Measurements from ENCODE around the gene ARHGAP12. TPM values are rescaled to one million over a fixed set of nuclear protein-coding genes. Genes with fewer than 3 reads are reported as not detected.

Gene ARHGAP12
- total RNA-seq, 2 donors from 2014 or later: 5.2 to 5.6 TPM

DNA sequence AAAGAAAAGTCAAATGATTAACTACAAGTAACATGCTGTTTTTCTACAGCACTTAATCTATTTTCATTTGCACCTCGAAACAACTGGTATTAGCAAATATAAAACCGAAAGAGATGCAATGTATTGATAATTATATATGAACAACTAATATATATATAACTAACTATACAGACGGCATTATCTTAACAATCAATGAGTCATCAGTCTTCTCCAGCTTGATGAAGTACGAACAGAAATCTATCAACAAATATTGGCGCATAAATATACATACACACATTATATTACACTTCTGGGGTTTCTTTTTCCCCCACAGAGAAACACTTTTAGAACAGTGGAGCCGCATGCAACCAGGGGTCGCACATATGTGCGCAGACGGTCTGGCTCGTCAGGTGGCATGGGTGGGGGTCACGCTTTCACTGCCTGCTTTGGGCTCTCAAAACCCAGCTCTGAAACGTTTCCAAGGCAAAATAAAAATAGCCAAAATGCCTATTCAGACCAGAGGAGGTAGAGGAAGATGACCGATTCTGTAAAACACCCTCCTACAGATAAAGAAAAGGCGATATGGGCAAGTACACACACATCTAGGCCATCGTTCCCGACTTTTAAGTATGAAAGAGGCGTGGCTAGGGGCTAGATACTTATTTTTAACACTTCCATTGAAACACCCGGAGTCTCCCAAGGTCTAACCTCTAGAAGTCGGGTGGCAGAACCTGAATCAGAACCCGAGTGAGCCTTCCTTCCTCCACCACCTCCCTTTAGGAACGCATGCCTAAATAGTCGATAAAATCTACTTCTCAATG, 1.7 kb downstream of the ARHGAP12 start:
- Mint-ChIP-seq H3K4me3 (peak overlapping the region; percentile 87 to 92), H3K27ac (peak overlapping the region; percentile 83), H3K9me3 (no peaks in the 10 kb centered on the region), H3K27me3 (ENCODE audit: low read depth) (peaks cover 6% of the 10 kb centered on the region), H3K36me3 (ENCODE audit: insufficient read depth in 2 of 2) (peaks cover 0 to 4% of the 10 kb centered on the region in 2 donors), H3K4me1 (ENCODE audit: low read depth) (peaks cover 64% of the 10 kb centered on the region)
- no peak for DNase-seq
- no peak for ATAC-seq (replicated peaks in 1 of 2)

DNA sequence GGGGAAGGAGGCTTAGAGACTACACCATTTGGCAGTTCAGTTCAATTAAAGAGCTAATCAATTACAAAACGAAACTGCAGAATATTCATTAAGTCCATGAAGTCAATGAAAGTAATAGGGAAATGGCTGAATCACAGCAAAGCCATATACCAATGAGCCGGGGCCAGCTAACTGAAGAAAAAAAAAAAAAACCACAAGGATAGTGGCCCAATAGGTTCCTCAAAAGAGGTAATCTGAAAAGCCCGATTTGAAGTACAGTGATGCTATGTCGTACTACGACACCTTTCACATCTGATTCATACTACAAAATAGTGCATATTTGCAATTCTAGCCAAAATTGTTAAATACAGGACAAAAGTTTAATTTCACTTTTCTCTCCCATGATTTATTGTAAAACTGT, 2.5 kb downstream of the ARHGAP12 start:
- H3K27me3 Mint-ChIP-seq (ENCODE audit: low read depth): peaks cover 4% of the 10 kb centered on the region
- peak overlapping the region in 1 of 2 donors; percentile 87 for H3K4me3 Mint-ChIP-seq
- peaks cover 72% of the 10 kb centered on the region for H3K4me1 Mint-ChIP-seq (ENCODE audit: low read depth)
- no peak for ATAC-seq (replicated peaks in 1 of 2)
- H3K27ac Mint-ChIP-seq: no peak overlapping the region
- peaks cover 0 to 4% of the 10 kb centered on the region in 2 donors for H3K36me3 Mint-ChIP-seq (ENCODE audit: insufficient read depth in 2 of 2)
- no peak for DNase-seq
- H3K9me3 Mint-ChIP-seq: no peaks in the 10 kb centered on the region

DNA sequence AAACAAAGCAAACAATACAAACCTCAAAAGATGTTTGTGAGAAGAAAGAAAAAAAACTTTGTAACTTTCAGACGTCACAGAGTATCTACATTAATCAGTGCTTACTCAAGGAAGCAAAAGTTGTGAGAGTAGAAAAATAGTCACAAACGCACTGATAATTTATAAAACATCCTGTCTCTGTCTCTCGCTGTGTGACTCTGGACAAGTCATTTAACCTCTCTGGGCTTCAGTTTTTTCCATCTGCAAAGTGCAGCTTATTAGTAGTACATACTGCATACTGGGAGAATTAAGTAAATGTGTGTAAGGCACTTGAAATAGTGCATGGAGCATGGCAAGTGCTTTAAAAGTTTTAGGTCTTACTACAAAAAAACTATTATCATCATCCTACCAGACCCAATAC, 3.8 kb downstream of the ARHGAP12 start:
- peaks cover 0 to 2% of the 10 kb centered on the region in 2 donors for H3K36me3 Mint-ChIP-seq (ENCODE audit: insufficient read depth in 2 of 2)
- DNase-seq (no peak), ATAC-seq (replicated peaks in 1 of 2) (no peak)
- no peaks in the 10 kb centered on the region for H3K9me3 Mint-ChIP-seq
- peak overlapping the region; percentile 12 to 70 for H3K4me3 Mint-ChIP-seq
- H3K27ac Mint-ChIP-seq: peak overlapping the region; percentile 83
- no peaks in the 10 kb centered on the region for H3K27me3 Mint-ChIP-seq (ENCODE audit: low read depth)
- peaks cover 74% of the 10 kb centered on the region for H3K4me1 Mint-ChIP-seq (ENCODE audit: low read depth)

DNA sequence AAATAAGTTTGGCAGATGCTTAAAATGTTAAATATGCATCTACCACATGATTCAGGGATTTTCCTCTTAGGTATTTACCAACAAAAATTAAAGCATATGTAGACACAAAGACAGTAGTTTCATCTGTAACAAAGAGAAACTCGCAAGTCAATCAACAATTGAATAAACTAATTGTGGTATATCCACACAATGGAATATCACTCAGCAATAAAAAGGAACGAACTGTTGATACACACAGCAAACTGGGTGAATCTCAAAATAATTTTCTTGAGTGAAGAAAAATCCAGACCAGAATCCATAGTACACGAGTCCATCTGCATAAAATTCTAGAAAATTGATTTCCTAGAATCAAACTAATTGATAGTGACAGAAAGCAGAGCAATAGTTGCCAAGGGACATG, 5.2 kb downstream of the ARHGAP12 start:
- no peaks in the 10 kb centered on the region for H3K27me3 Mint-ChIP-seq (ENCODE audit: low read depth)
- no peaks in the 10 kb centered on the region for H3K9me3 Mint-ChIP-seq
- H3K4me3 Mint-ChIP-seq: no peak overlapping the region
- ATAC-seq (replicated peaks in 1 of 2) (no peak), DNase-seq (no peak)
- peaks cover 82% of the 10 kb centered on the region for H3K4me1 Mint-ChIP-seq (ENCODE audit: low read depth)
- H3K27ac Mint-ChIP-seq: no peak overlapping the region
- H3K36me3 Mint-ChIP-seq (ENCODE audit: insufficient read depth in 2 of 2): peaks cover 0 to 2% of the 10 kb centered on the region in 2 donors

DNA sequence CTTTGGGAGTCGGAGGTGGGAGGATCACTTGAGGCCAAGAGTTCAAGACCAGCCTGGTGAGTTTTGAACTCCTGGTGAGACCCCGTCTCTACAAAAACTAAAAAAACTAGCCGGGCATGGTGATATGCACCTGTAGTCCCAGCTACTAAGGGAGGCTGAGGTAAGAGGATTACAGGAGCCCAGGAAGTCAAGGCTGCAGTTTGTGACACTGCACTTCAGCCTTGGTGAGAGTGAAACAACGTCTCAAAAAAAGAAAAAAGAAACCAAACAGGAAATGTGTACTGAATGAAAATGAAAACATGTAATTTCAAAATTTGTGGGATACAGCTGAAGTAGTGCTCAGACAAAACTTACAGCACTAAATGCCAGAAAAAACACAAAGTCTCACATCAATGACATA, 7.6 kb downstream of the ARHGAP12 start:
- Mint-ChIP-seq H3K27ac (peak overlapping the region; percentile 43), H3K36me3 (ENCODE audit: insufficient read depth in 2 of 2) (peaks cover 0 to 2% of the 10 kb centered on the region in 2 donors), H3K9me3 (no peaks in the 10 kb centered on the region), H3K4me3 (peak overlapping the region; percentile 59 to 77), H3K27me3 (ENCODE audit: low read depth) (no peaks in the 10 kb centered on the region), H3K4me1 (ENCODE audit: low read depth) (peaks cover 67% of the 10 kb centered on the region)
- peak; percentile 11 to 20 for DNase-seq
- ATAC-seq (replicated peaks in 1 of 2): peak; percentile 80 to 88

DNA sequence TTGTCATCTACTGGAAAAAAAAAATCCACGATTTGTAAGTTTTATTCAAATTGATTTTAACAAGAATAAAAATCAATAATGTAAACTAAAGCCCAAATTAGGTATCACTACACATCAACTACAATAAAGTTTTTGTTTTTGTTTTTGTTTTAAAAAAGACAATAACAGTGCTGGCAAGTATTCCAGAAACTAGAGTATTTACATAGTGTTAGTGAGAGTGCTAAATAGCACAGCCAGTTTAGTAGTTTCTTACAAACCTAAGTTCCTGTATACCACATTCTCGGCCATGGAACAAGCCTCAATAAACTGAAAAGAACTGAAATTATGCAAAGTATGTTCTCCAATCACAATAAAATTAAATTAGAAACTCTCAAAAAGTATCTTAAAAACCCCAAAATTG, 8.1 kb downstream of the ARHGAP12 start:
- no peak overlapping the region for H3K27ac Mint-ChIP-seq
- H3K4me3 Mint-ChIP-seq: peak overlapping the region in 1 of 2 donors; percentile 77
- H3K9me3 Mint-ChIP-seq: no peaks in the 10 kb centered on the region
- no peak for ATAC-seq (replicated peaks in 1 of 2)
- peaks cover 65% of the 10 kb centered on the region for H3K4me1 Mint-ChIP-seq (ENCODE audit: low read depth)
- DNase-seq: no peak
- H3K36me3 Mint-ChIP-seq (ENCODE audit: insufficient read depth in 2 of 2): peaks cover 0 to 2% of the 10 kb centered on the region in 2 donors
- no peaks in the 10 kb centered on the region for H3K27me3 Mint-ChIP-seq (ENCODE audit: low read depth)

DNA sequence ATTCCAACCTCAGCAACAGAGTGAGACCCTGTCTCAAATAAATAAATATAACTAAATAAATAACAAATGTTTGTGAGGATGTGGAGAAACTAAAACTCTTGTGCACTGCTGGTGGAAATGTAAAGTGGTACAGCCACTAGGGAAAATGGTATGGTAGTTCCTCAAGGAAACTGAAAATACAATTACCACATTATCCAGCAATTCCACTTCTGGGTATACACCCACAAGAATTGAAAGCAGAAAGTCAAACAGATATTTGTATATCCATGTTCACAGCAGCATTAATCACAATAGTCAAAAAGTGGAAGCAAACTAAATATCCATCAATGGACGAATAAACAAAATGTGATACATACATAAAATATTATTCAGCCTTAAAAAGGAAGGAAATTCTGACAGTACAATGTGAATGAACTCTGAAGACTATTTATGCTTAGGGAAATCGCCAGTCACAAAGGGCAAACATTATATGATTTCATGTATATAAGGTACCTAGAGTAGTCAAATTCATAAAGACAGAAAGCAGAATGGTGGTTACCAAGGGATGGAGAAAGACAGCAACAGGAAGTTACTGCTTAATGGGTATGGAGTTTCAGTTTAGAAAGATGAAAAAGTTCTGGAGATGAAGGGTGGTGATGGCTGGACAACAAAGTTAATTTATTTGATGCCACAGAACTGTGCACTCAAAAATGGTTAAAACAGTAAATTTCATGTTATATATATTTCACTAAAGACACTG, 9.8 kb downstream of the ARHGAP12 start:
- H3K27ac Mint-ChIP-seq: peak overlapping the region; percentile 7

DNA sequence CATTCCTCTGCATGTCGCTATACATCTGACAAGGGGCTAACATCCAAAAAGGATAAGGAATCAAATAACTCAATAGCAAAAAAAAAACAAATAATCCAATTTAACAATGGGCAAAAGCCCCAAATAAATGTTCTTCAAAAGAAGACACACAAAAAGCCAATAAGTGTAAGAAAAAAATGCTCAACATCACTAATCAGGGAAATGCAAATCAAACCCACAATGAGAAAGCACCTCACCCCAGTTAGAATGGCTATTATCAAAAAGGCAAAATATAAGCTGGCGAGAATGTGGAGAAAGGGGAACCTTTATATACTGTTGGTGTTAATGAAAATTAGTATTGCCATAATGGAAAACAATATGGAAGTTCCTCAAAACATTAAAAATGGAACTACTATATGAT, 14.3 kb downstream of the ARHGAP12 start:
- no peaks in the 10 kb centered on the region for H3K27me3 Mint-ChIP-seq (ENCODE audit: low read depth)
- H3K9me3 Mint-ChIP-seq: no peaks in the 10 kb centered on the region
- no peak for ATAC-seq (replicated peaks in 1 of 2)
- H3K4me3 Mint-ChIP-seq: no peak overlapping the region
- H3K27ac Mint-ChIP-seq: no peak overlapping the region
- H3K4me1 Mint-ChIP-seq (ENCODE audit: low read depth): peaks cover 41% of the 10 kb centered on the region
- no peaks in the 10 kb centered on the region for H3K36me3 Mint-ChIP-seq (ENCODE audit: insufficient read depth in 2 of 2)
- DNase-seq: no peak

More for the DNA sequence above, 9.8 kb downstream of the ARHGAP12 start:
- peaks cover 0 to 2% of the 10 kb centered on the region in 2 donors for H3K36me3 Mint-ChIP-seq (ENCODE audit: insufficient read depth in 2 of 2)
- H3K9me3 Mint-ChIP-seq: no peaks in the 10 kb centered on the region
- ATAC-seq (replicated peaks in 1 of 2) (peak; percentile 35 to 43), DNase-seq (no peak)
- no peaks in the 10 kb centered on the region for H3K27me3 Mint-ChIP-seq (ENCODE audit: low read depth)
- H3K4me3 Mint-ChIP-seq: peak overlapping the region; percentile 6 to 34
- H3K4me1 Mint-ChIP-seq (ENCODE audit: low read depth): peaks cover 55% of the 10 kb centered on the region

DNA sequence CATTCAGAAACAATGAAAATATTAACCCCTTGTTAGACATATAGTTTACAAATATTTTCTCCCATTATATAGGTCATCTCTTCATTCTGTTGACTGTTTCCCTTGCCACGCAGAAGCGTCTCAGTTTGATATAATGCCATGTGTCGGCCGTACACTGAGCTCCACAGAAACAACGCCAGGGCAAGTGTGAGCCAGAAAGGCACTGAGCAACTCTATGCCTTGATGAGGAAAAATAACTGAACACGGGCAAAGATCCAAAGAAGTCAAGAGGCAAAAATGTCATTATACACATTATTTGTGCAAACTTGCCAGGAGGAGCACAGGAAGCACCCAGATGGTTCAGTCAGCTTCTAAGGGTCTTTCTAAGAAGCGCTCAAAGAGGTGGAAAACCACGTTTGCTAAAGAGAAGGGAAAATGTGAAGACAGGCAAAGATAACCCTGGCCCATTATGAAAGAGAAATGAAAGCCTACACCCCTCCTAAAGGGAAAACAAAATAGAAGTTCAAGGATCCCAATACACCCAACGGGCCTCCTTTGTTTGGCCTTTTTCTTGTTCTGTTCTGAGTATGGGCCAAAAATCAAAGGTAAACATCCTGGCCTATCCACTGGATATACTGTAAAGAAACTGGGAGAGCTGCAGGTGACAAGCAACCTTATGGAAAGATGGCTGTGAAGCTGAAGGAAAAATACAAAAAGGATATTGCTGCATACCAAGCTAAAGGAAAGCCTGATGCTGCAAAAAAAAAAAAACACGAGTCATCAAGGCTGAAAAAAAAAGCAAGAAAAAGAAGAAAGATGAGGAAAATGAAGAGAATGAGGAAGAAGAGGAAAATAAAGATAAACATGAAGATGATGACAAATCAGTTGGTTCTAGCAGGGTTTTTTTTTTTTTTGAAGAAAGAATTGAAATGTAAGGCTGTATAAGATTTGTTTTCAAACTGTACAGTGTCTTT, 15.5 kb downstream of the ARHGAP12 start:
- Mint-ChIP-seq H3K36me3 (ENCODE audit: insufficient read depth in 2 of 2) (no peaks in the 10 kb centered on the region), H3K4me1 (ENCODE audit: low read depth) (peaks cover 29% of the 10 kb centered on the region), H3K27ac (peak overlapping the region; percentile 6), H3K27me3 (ENCODE audit: low read depth) (no peaks in the 10 kb centered on the region), H3K9me3 (no peaks in the 10 kb centered on the region), H3K4me3 (peak overlapping the region in 1 of 2 donors; percentile 5)
- no peak for DNase-seq
- no peak for ATAC-seq (replicated peaks in 1 of 2)

DNA sequence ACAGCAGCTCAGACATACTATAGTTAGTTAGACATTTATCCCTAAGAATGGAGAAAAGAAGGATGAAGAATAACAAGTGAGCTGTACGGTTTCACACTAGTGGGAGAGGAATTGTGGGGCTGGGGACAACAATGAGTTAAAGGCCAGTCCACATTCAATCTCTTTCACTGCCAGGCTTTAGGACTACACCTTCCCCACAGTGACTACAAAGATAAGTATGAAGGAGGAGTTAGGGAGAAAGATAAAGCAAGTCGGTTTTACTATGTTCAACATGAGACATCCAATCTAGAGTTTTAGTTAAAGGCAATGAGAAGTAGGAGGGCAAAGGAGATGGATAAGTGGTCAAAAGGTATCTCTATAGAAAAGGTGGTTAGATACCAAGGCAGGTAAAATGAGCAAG, 16.3 kb downstream of the ARHGAP12 start:
- H3K9me3 Mint-ChIP-seq: no peaks in the 10 kb centered on the region
- H3K27me3 Mint-ChIP-seq (ENCODE audit: low read depth): no peaks in the 10 kb centered on the region
- no peak overlapping the region for H3K27ac Mint-ChIP-seq
- H3K4me1 Mint-ChIP-seq (ENCODE audit: low read depth): peaks cover 29% of the 10 kb centered on the region
- ATAC-seq (replicated peaks in 1 of 2) (no peak), DNase-seq (no peak)
- H3K36me3 Mint-ChIP-seq (ENCODE audit: insufficient read depth in 2 of 2): no peaks in the 10 kb centered on the region
- H3K4me3 Mint-ChIP-seq: no peak overlapping the region

DNA sequence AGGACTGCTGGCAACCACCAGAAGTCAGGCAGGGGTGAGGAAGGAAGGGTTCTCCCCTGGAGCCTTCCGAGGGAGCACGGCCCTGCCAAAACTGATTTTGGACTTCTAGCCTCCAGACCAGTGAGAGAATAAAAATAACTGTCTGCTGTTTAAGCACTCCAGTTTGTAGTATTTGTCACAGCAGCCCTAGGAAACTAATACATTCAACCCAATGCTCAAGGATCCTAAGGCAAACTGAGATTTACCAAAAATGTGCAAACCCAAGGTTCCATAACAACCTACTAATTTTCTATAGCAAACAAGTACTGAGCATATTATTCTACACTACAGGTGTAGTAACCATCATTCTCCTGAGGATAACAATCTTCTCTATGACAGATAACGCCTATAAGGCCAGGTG, 18.6 kb downstream of the ARHGAP12 start:
- no peak overlapping the region for H3K27ac Mint-ChIP-seq
- H3K27me3 Mint-ChIP-seq (ENCODE audit: low read depth): no peaks in the 10 kb centered on the region
- peaks cover 44% of the 10 kb centered on the region for H3K4me1 Mint-ChIP-seq (ENCODE audit: low read depth)
- no peak overlapping the region for H3K4me3 Mint-ChIP-seq
- peaks cover 0 to 8% of the 10 kb centered on the region in 2 donors for H3K36me3 Mint-ChIP-seq (ENCODE audit: insufficient read depth in 2 of 2)
- H3K9me3 Mint-ChIP-seq: no peaks in the 10 kb centered on the region
- DNase-seq: no peak
- no peak for ATAC-seq (replicated peaks in 1 of 2)

DNA sequence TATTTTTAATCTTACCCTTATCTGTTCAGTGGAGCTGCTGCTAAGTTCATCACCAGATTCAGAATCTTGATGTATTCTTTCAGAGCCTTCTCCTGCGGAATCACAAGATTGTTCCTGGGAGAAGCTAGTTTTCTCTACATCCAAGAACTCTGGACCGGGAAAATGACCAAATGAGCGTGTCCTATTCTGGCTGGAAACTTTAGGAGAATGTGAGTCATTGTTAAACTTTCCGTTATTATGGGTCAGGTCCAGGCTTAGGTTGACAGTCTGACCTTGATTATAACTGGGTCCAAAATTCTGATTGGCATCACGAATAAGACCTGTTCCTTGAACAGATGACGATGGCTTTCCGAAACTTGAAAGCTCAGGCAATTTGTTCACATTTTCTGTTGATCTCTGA, 20.5 kb downstream of the ARHGAP12 start:
- no peak for ATAC-seq (replicated peaks in 1 of 2)
- no peak overlapping the region for H3K4me3 Mint-ChIP-seq
- H3K36me3 Mint-ChIP-seq (ENCODE audit: insufficient read depth in 2 of 2): peaks cover 0 to 8% of the 10 kb centered on the region in 2 donors
- no peak for DNase-seq
- no peaks in the 10 kb centered on the region for H3K27me3 Mint-ChIP-seq (ENCODE audit: low read depth)
- H3K4me1 Mint-ChIP-seq (ENCODE audit: low read depth): peaks cover 33% of the 10 kb centered on the region
- no peak overlapping the region for H3K27ac Mint-ChIP-seq
- no peaks in the 10 kb centered on the region for H3K9me3 Mint-ChIP-seq
